ENCODE data around the gene OSBPL8. TPM values are rescaled to one million over a fixed set of nuclear protein-coding genes. Genes with fewer than 3 reads are reported as not detected.

The OSBPL8 gene
- total and polyA plus RNA-seq, 3 experiments from 2014 or later, result 87.3 to 113 (median 90.7) TPM

DNA sequence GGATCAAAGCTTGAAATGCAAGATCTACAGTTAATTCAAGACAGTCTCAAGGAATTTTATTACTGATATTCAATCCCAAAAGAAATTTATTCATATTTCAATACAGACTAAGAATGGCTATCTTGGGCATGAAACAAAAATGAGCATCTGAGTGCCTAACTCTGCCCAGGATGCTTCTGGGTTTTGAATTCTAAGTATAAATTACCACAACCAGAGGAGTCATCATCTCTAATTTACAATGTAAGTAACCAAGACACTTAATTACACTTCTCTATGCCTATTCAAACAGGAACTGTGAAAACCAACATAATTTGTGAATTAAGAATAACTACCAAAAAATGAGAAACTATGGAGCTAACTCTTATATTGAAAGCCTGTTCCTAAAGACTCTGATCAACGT is 14.1 kb downstream of the OSBPL8 start:
- no peak overlapping the region for H3K4me3 Mint-ChIP-seq
- H3K36me3 Mint-ChIP-seq, result peaks cover 0 to 11% (median 4%) of the 10 kb centered on the region in 3 donors
- H3K9me3 Mint-ChIP-seq, result no peaks in the 10 kb centered on the region
- Histone ChIP-seq H3K27ac (ENCODE audit: low read depth, low read length) (no peak overlapping the region), H3K27me3 (ENCODE audit: insufficient read depth, low read length, poor library complexity, severe bottlenecking) (no peaks in the 10 kb centered on the region), H3K4me1 (ENCODE audit: insufficient read depth, low read length) (peaks cover 61% of the 10 kb centered on the region), H3K36me3 (ENCODE audit: insufficient read depth, low read length) (no peaks in the 10 kb centered on the region), H3K9me3 (ENCODE audit: low read length) (no peaks in the 10 kb centered on the region), H3K4me3 (ENCODE audit: low read length) (no peak overlapping the region)
- DNase-seq, result no peak
- H3K27ac Mint-ChIP-seq, result no peak overlapping the region
- ChIA-PET CTCF (no interaction called here), POLR2A (no interaction called here)
- peaks cover 72 to 89% (median 88%) of the 10 kb centered on the region in 3 donors for H3K4me1 Mint-ChIP-seq
- H3K27me3 Mint-ChIP-seq, result no peaks in the 10 kb centered on the region

DNA sequence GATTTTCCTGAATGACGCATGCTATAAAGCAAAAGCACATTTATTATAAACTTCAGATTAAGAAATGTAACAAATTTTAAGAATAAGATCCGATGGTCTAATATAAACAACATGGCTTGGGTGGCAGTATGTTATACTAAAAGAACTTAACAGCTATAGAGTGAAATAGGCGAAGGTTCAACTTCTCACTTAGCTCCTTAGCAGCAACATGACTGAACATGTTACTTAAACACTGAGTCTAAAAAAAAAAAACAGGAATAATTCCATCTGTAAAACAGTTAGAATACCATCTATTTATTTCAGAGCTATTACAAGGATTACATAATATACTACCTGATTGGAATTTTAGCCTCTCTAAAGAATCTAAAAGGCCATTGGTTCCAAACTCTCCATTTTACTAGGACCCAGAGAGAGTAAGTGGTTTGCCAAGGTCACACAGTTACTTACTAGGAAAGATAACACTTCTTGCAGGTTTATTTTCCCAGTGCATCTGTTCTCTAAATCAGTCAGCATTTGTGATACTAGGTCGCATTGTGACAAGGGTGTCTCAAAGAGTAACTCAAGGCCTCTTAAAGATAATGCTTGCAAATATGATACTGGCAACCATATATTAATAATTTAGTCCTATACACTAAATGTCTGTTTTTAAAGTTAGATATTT is 14.8 kb downstream of the OSBPL8 start:
- H3K36me3 ChIP-seq (ENCODE audit: insufficient read depth, low read length), result no peaks in the 10 kb centered on the region
- no peak for DNase-seq
- Mint-ChIP-seq H3K27me3 (no peaks in the 10 kb centered on the region), H3K36me3 (peaks cover 0 to 6% (median 3%) of the 10 kb centered on the region in 3 donors), H3K4me1 (peaks cover 70 to 89% (median 88%) of the 10 kb centered on the region in 3 donors), H3K4me3 (no peak overlapping the region), H3K9me3 (no peaks in the 10 kb centered on the region), H3K27ac (peak overlapping the region in 1 of 8 donors; percentile 7)
- no peak overlapping the region for H3K27ac ChIP-seq (ENCODE audit: low read depth, low read length)
- H3K27me3 ChIP-seq (ENCODE audit: insufficient read depth, low read length, poor library complexity, severe bottlenecking), result no peaks in the 10 kb centered on the region
- CTCF ChIA-PET, result no interaction called here
- POLR2A ChIA-PET, result no interaction called here
- no peak overlapping the region for H3K4me3 ChIP-seq (ENCODE audit: low read length)
- no peaks in the 10 kb centered on the region for H3K9me3 ChIP-seq (ENCODE audit: low read length)
- peaks cover 61% of the 10 kb centered on the region for H3K4me1 ChIP-seq (ENCODE audit: insufficient read depth, low read length)

DNA sequence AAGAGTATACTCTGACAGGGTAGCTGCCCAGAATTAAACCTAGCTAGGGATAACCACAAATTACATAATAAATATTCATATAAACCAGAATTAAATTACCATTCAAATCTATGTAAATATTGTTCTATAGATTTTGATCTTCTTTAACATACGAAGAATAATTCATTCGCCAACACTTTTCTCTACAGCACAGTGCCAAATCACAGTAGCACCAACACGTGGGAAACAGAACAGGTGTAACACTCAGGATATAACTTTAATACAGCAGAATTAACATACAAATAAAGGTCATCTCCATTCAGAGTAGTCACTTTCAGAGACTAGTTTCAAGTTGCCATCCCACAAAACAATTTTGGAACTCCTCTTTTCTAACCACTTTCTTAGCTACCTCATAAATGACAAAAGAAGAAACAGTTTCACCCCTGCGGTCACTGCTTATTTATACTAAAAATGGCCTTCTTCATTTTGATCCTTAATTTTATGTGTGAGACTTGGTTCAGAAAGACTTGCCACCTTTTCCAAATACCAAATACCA is 15.7 kb downstream of the OSBPL8 start:
- Mint-ChIP-seq H3K27me3 (no peaks in the 10 kb centered on the region), H3K9me3 (no peaks in the 10 kb centered on the region), H3K36me3 (peaks cover 0 to 2% (median 0%) of the 10 kb centered on the region in 3 donors), H3K27ac (peak overlapping the region in 1 of 8 donors; percentile 3), H3K4me3 (no peak overlapping the region), H3K4me1 (peaks cover 70 to 89% (median 83%) of the 10 kb centered on the region in 3 donors)
- Histone ChIP-seq H3K4me3 (ENCODE audit: low read length) (no peak overlapping the region), H3K9me3 (ENCODE audit: low read length) (no peaks in the 10 kb centered on the region), H3K27ac (ENCODE audit: low read depth, low read length) (no peak overlapping the region), H3K36me3 (ENCODE audit: insufficient read depth, low read length) (no peaks in the 10 kb centered on the region), H3K27me3 (ENCODE audit: insufficient read depth, low read length, poor library complexity, severe bottlenecking) (no peaks in the 10 kb centered on the region), H3K4me1 (ENCODE audit: insufficient read depth, low read length) (peaks cover 57% of the 10 kb centered on the region)
- CTCF ChIA-PET, result interaction anchor here (1.6 kb wide), 1 partner anchor 13 kb away, joined by 5 read pairs; no protein-coding TSS in a partner anchor
- POLR2A ChIA-PET, result interaction anchor here (0.6 kb wide), 1 partner anchor 8 kb away, joined by 8 read pairs; no protein-coding TSS in a partner anchor
- no peak for DNase-seq

DNA sequence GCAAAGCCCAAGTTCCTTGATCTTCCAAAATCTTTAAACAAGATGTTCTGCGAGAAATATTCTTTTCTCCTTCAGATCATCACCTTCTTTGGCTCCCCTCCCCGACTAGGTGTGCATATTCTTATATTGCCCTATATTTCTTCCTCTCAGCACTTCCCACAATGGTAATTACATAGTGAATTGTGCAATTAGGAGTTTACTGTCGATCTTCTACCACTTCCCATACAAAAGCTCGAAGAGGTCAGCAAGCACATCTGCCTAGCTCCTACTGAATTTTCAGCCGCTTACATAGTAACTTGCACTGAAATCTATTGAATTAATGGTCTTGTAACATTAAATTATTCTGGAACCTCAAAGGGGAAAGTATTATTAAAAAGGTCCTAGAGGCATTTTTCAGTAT is 16.7 kb downstream of the OSBPL8 start:
- Mint-ChIP-seq H3K27ac (peak overlapping the region in 4 of 8 donors; percentile 1 to 51 (median 8)), H3K4me1 (peaks cover 60 to 84% (median 78%) of the 10 kb centered on the region in 3 donors)

DNA sequence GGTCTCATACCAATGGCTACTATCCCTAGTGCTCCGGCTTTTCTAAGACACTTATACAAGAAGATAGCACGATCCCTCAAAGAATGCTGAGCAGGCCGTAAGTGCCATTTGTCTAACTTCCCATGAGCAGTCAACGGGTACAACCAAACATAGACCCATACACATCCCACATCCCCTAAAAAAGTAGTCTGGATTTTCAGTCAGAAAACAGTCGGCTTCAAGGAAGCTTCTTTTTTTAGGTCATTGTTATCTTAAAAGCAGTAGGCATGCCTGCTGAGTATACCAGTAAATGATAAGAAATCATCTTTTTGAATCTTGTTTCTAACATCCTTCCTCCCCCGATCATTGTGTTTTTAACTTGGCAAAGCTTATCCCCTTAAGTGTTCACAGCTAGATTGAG is 19.8 kb downstream of the OSBPL8 start:
- H3K27ac Mint-ChIP-seq, result peak overlapping the region in 2 of 8 donors; percentile 5 to 7
- peaks cover 12 to 16% (median 13%) of the 10 kb centered on the region in 3 donors for H3K36me3 Mint-ChIP-seq
- Histone ChIP-seq H3K9me3 (ENCODE audit: low read length) (no peaks in the 10 kb centered on the region), H3K36me3 (ENCODE audit: insufficient read depth, low read length) (no peaks in the 10 kb centered on the region), H3K4me3 (ENCODE audit: low read length) (no peak overlapping the region), H3K4me1 (ENCODE audit: insufficient read depth, low read length) (peaks cover 26% of the 10 kb centered on the region), H3K27ac (ENCODE audit: low read depth, low read length) (peak overlapping the region; percentile 21), H3K27me3 (ENCODE audit: insufficient read depth, low read length, poor library complexity, severe bottlenecking) (no peaks in the 10 kb centered on the region)
- ChIA-PET CTCF (no interaction called here), POLR2A (no interaction called here)
- DNase-seq, result no peak
- no peaks in the 10 kb centered on the region for H3K27me3 Mint-ChIP-seq
- no peak overlapping the region for H3K4me3 Mint-ChIP-seq
- no peaks in the 10 kb centered on the region for H3K9me3 Mint-ChIP-seq
- H3K4me1 Mint-ChIP-seq, result peaks cover 52 to 77% (median 71%) of the 10 kb centered on the region in 3 donors

More for the DNA sequence above, 16.7 kb downstream of the OSBPL8 start:
- Histone ChIP-seq H3K9me3 (ENCODE audit: low read length) (no peaks in the 10 kb centered on the region), H3K27me3 (ENCODE audit: insufficient read depth, low read length, poor library complexity, severe bottlenecking) (no peaks in the 10 kb centered on the region), H3K4me3 (ENCODE audit: low read length) (no peak overlapping the region), H3K36me3 (ENCODE audit: insufficient read depth, low read length) (no peaks in the 10 kb centered on the region), H3K27ac (ENCODE audit: low read depth, low read length) (no peak overlapping the region), H3K4me1 (ENCODE audit: insufficient read depth, low read length) (peaks cover 47% of the 10 kb centered on the region)
- no peak for DNase-seq
- H3K9me3 Mint-ChIP-seq, result no peaks in the 10 kb centered on the region
- peaks cover 0 to 2% (median 0%) of the 10 kb centered on the region in 3 donors for H3K36me3 Mint-ChIP-seq
- peak overlapping the region in 1 of 7 donors; percentile 4 for H3K4me3 Mint-ChIP-seq
- POLR2A ChIA-PET, result no interaction called here
- CTCF ChIA-PET, result interaction anchor here (1.6 kb wide), 1 partner anchor 14 kb away, joined by 5 read pairs; no protein-coding TSS in a partner anchor
- H3K27me3 Mint-ChIP-seq, result no peaks in the 10 kb centered on the region

DNA sequence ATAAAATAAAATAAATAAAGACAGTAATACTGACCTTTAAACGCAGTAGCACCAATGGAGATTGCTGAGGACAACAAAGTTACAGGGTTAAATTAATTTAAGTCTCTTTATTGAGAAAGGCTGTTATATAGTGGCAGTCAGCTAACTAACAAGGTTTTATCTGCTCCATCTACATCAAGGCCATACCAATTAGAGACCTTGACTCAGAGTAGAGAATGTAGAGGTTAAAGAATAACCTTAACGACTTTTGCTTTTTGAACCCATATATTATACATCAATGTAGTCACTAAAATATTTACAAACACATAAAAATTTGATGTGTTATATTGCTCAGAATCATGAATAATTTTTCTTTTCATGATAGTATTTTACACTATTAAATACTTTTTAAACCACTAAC is 21.6 kb downstream of the OSBPL8 start:
- no peaks in the 10 kb centered on the region for H3K9me3 Mint-ChIP-seq
- ChIA-PET POLR2A (no interaction called here), CTCF (no interaction called here)
- H3K4me1 Mint-ChIP-seq, result peaks cover 52 to 76% (median 71%) of the 10 kb centered on the region in 3 donors
- Histone ChIP-seq H3K9me3 (ENCODE audit: low read length) (no peaks in the 10 kb centered on the region), H3K36me3 (ENCODE audit: insufficient read depth, low read length) (no peaks in the 10 kb centered on the region), H3K4me3 (ENCODE audit: low read length) (no peak overlapping the region), H3K27me3 (ENCODE audit: insufficient read depth, low read length, poor library complexity, severe bottlenecking) (no peaks in the 10 kb centered on the region), H3K27ac (ENCODE audit: low read depth, low read length) (no peak overlapping the region), H3K4me1 (ENCODE audit: insufficient read depth, low read length) (peaks cover 21% of the 10 kb centered on the region)
- no peak overlapping the region for H3K27ac Mint-ChIP-seq
- no peaks in the 10 kb centered on the region for H3K27me3 Mint-ChIP-seq
- H3K4me3 Mint-ChIP-seq, result no peak overlapping the region
- H3K36me3 Mint-ChIP-seq, result peaks cover 12 to 25% (median 13%) of the 10 kb centered on the region in 3 donors
- DNase-seq, result no peak

DNA sequence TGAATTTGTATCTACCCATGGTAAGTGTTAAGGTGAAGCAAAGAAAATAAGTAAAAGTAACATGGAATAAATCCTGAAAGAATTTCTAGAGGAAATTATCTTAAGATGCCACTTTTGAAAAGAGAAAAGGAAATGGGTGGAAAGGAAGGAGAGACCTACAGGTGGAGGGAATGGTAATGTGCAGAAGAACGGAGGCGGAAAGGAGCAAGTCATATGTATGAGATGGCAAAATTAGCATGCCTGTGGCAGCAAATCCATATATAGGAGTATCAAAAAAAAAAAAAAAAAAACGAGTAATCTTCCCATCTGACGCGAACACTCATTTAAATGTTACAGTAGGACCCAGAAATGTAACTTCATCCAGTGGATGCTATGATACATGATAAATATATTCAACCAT is 23.0 kb downstream of the OSBPL8 start:
- no peaks in the 10 kb centered on the region for H3K27me3 ChIP-seq (ENCODE audit: insufficient read depth, low read length, poor library complexity, severe bottlenecking)
- Mint-ChIP-seq H3K4me3 (no peak overlapping the region), H3K9me3 (no peaks in the 10 kb centered on the region), H3K4me1 (peaks cover 49 to 71% (median 66%) of the 10 kb centered on the region in 3 donors), H3K36me3 (peaks cover 14 to 30% (median 16%) of the 10 kb centered on the region in 3 donors), H3K27ac (no peak overlapping the region), H3K27me3 (no peaks in the 10 kb centered on the region)
- peaks cover 11% of the 10 kb centered on the region for H3K4me1 ChIP-seq (ENCODE audit: insufficient read depth, low read length)
- H3K36me3 ChIP-seq (ENCODE audit: insufficient read depth, low read length), result no peaks in the 10 kb centered on the region
- H3K4me3 ChIP-seq (ENCODE audit: low read length), result no peak overlapping the region
- H3K27ac ChIP-seq (ENCODE audit: low read depth, low read length), result no peak overlapping the region
- DNase-seq, result no peak
- no peaks in the 10 kb centered on the region for H3K9me3 ChIP-seq (ENCODE audit: low read length)
- CTCF ChIA-PET, result no interaction called here
- POLR2A ChIA-PET, result no interaction called here

GRCh38 chr12:76535170-76535569 is 24.4 kb downstream of the OSBPL8 start:
- POLR2A ChIA-PET, result no interaction called here

More at GRCh38 chr12:76535170-76535569, 24.4 kb downstream of the OSBPL8 start:
- Mint-ChIP-seq H3K27me3 (no peaks in the 10 kb centered on the region), H3K9me3 (no peaks in the 10 kb centered on the region), H3K4me1 (peaks cover 58 to 75% (median 71%) of the 10 kb centered on the region in 3 donors), H3K4me3 (no peak overlapping the region), H3K36me3 (peaks cover 17 to 34% (median 21%) of the 10 kb centered on the region in 3 donors), H3K27ac (no peak overlapping the region)
- no peak overlapping the region for H3K4me3 ChIP-seq (ENCODE audit: low read length)
- CTCF ChIA-PET, result no interaction called here
- DNase-seq, result no peak
- H3K27me3 ChIP-seq (ENCODE audit: insufficient read depth, low read length, poor library complexity, severe bottlenecking), result no peaks in the 10 kb centered on the region
- no peak overlapping the region for H3K27ac ChIP-seq (ENCODE audit: low read depth, low read length)
- H3K36me3 ChIP-seq (ENCODE audit: insufficient read depth, low read length), result no peaks in the 10 kb centered on the region
- peaks cover 14% of the 10 kb centered on the region for H3K4me1 ChIP-seq (ENCODE audit: insufficient read depth, low read length)
- H3K9me3 ChIP-seq (ENCODE audit: low read length), result no peaks in the 10 kb centered on the region
